ENCODE results near the gene ZNF296. TPM values are rescaled to one million over a fixed set of nuclear protein-coding genes. Genes with fewer than 3 reads are reported as not detected.

Gene ZNF296
- total and polyA plus RNA-seq, 2 of the 8 experiments (the other 6 are each of a cell fraction or from before 2014, with no cell fraction given), result 2.7 to 7.5 TPM

DNA sequence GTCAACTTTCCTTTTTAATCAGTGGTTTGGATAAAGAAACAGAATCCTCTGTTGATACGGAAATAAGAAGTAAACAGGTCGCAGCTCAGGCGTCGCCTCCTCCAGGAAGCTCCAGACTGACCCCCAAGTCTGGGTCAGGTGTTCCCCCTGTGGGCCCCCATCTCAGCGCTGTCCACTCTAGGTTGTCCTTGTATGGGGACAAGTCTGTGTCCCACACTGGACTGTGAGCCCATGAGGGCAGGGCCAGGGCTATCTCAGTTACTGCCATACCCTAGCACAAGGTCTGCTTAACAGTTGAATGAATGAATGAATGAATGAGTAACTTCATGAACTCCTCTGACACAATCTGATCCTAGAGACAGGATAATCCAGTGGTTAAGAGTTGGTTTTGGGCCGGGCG, 29.9 kb downstream of the ZNF296 start:
- 98% methylated on average over 7 of the region's 7 CpGs; no CpG with 5 or more reads in 1 of the 2 experiments for WGBS, 2 experiments (ENCODE audit: extremely low coverage in 1 of 2, insufficient coverage in 1 of 2, insufficient read length in 1 of 2, insufficient replicate concordance in 2 of 2, low coverage in 1 of 2, low lambda C conversion rate in 2 of 2, missing lambda C conversion rate in 1 of 2)
- no peak overlapping the region for H4K5ac ChIP-seq (ENCODE audit: insufficient read length, low read depth, low read length)
- no peak overlapping the region for H3K14ac ChIP-seq (ENCODE audit: insufficient read length)
- no peak overlapping the region for H3K56ac ChIP-seq (replicated peaks; ENCODE audit: insufficient read length, low read depth, low read length)
- no peak overlapping the region for H3K18ac ChIP-seq (ENCODE audit: extremely low read depth, low read length)
- no peak overlapping the region for H2BK15ac ChIP-seq (ENCODE audit: low read length)
- H2BK20ac ChIP-seq (ENCODE audit: low read length), result no peak overlapping the region
- no peaks in the 10 kb centered on the region for H3K23me2 ChIP-seq (ENCODE audit: low read depth, low read length)
- H3K79me2 ChIP-seq (ENCODE audit: control insufficient read depth in 1 of 2, insufficient read depth in 2 of 2, low read length in 2 of 2), result peaks cover 0 to 55% of the 10 kb centered on the region in 2 experiments; a peak in 2 of 4 replicates
- no peaks in the 10 kb centered on the region for H3K9me3 ChIP-seq (ENCODE audit: insufficient read depth in 2 of 2, low read depth in 1 of 2, low read length in 1 of 2)
- H3K4ac ChIP-seq (replicated peaks; ENCODE audit: insufficient read length, low read depth, low read length), result no peak overlapping the region
- H3K36me3 ChIP-seq (ENCODE audit: control insufficient read depth in 2 of 4, insufficient read depth in 4 of 4, low read length in 3 of 4), result peaks cover 8 to 42% (median 22%) of the 10 kb centered on the region in 4 experiments
- H4K20me1 ChIP-seq (replicated peaks in 1 of 2; ENCODE audit: control insufficient read depth in 1 of 2, insufficient read depth in 2 of 2, low read length in 2 of 2), result peaks cover 18 to 19% of the 10 kb centered on the region in 2 experiments
- H2AK5ac ChIP-seq (ENCODE audit: low read depth, low read length), result no peak overlapping the region
- no peak overlapping the region for H2AFZ ChIP-seq (ENCODE audit: low read length)
- no peaks in the 10 kb centered on the region for H3K27me3 ChIP-seq (replicated peaks in 1 of 4; ENCODE audit: control insufficient read depth in 3 of 4, extremely low read depth in 1 of 4, insufficient read depth in 3 of 4, low read length in 3 of 4)
- H2BK5ac ChIP-seq (ENCODE audit: low read depth, low read length), result no peak overlapping the region
- no peak overlapping the region for H3K4me3 ChIP-seq (ENCODE audit: extremely low read depth in 1 of 4, insufficient read depth in 2 of 4, low read depth in 3 of 4, low read length in 4 of 4)
- CTCF ChIA-PET (ENCODE audit: partially characterized antibody), result interaction anchor here (0.5 to 9.7 kb wide), 8 partner anchors 7 to 130 kb away, joined by 3 to 85 read pairs (median 4); no protein-coding TSS in a partner anchor
- no peak overlapping the region for H3K9ac ChIP-seq (replicated peaks in 1 of 4; ENCODE audit: extremely low read depth in 1 of 4, low read depth in 3 of 4, low read length in 3 of 4)
- no peak overlapping the region for H2BK120ac ChIP-seq (replicated peaks; ENCODE audit: low read depth, low read length)
- no peak overlapping the region for H2BK12ac ChIP-seq (ENCODE audit: low read depth, low read length)
- H3K23ac ChIP-seq (ENCODE audit: insufficient read length), result no peak overlapping the region
- peaks cover 7% of the 10 kb centered on the region for H3K79me1 ChIP-seq (ENCODE audit: low read depth, low read length)
- no peaks in the 10 kb centered on the region for H3K4me1 ChIP-seq (replicated peaks in 1 of 4; ENCODE audit: control insufficient read depth in 3 of 4, insufficient read depth in 4 of 4, low read length in 3 of 4)
- H4K91ac ChIP-seq (replicated peaks; ENCODE audit: insufficient read length, low read length), result no peak overlapping the region
- DNase-seq (ENCODE audit: low read depth in 1 of 2, low spot score in 2 of 2) (no peak), FAIRE-seq (no peak)
- no peak overlapping the region for H3K27ac ChIP-seq (ENCODE audit: low read depth, low read length)
- no peak overlapping the region for H4K8ac ChIP-seq (ENCODE audit: extremely low read depth, insufficient read depth, low read length)
- no peak overlapping the region for H3K4me2 ChIP-seq (ENCODE audit: insufficient read depth in 1 of 2, low read depth in 2 of 2, low read length in 2 of 2)
- POLR2A ChIA-PET (ENCODE audit: partially characterized antibody), result interaction anchor here (0.6 to 1.4 kb wide), 6 partner anchors 8 to 140 kb away, joined by 3 to 4 read pairs (median 3); partner anchors contain the start of genes APOE and CLASRP
- TF ChIP-seq CBX8 (IDR thresholded peaks at IDR 0.05; ENCODE audit: borderline replicate concordance, low read depth, low read length) (no peak), CHD1 (IDR thresholded peaks at IDR 0.05; ENCODE audit: low read depth, low read length) (no peak), TEAD4 (IDR thresholded peaks at IDR 0.05; ENCODE audit: low read depth, low read length) (no peak), JUN (IDR thresholded peaks at IDR 0.05; ENCODE audit: low read depth, low read length) (no peak), RBBP5 (IDR thresholded peaks at IDR 0.05; ENCODE audit: borderline replicate concordance, low read depth, low read length) (no peak), EGR1 (IDR thresholded peaks at IDR 0.05; ENCODE audit: borderline replicate concordance, low read depth, low read length) (no peak)

All from H1 (cell line).